Coronary artery (tissue), 2 donors: ENCODE data around the gene CRABP2.
A peak's percentile ranks its signal among the peaks of the same experiment; 100 is the strongest.

Source experiments
- DNase-seq: peaks from one replicate; pipeline ENCODE4 v3.0.0-alpha.2; 2017; ENCODE audit warnings: low spot score
- H3K27ac ChIP-seq, 2 donors: fragments of 200-600 bp; sonication (generic); one replicate each; pipeline ENCODE4 v1.5.1; 2016 to 2019
- H3K4me3 ChIP-seq: fragments of 200-600 bp; sonication (generic); 2 replicates; pipeline ENCODE4 v1.5.1; 2016; ENCODE audit warnings: mild to moderate bottlenecking, moderate library complexity
- CTCF ChIP-seq: fragments of 200-600 bp; sonication (generic); IDR thresholded peaks from one replicate; pipeline ENCODE4 v1.5.1; 2019; ENCODE audit warnings: antibody characterized with exemption

The CRABP2 gene

GRCh38 chr1:156671804-156672203 lies 33.6 kb downstream of the CRABP2 start:
- Histone ChIP-seq H3K27ac (no peak overlapping the region), H3K4me3 (no peak overlapping the region)
- DNase-seq: no peak
- TF ChIP-seq CTCF: no peak

- TF ChIP-seq CTCF: no peak
- H3K27ac ChIP-seq: peak overlapping the region in 1 of 2 donors; percentile 37
- H3K4me3 ChIP-seq: no peak overlapping the region
- no peak for DNase-seq
Measured at GRCh38 chr1:156670791-156671190, 34.6 kb downstream of the CRABP2 start.

- H3K4me3 ChIP-seq: no peak overlapping the region
- no peak for DNase-seq
- TF ChIP-seq CTCF: no peak
- peak overlapping the region in 1 of 2 donors; percentile 37 for H3K27ac ChIP-seq
Measured at GRCh38 chr1:156670359-156670758, 35.0 kb downstream of the CRABP2 start.

GRCh38 chr1:156669794-156670193 lies 35.6 kb downstream of the CRABP2 start:
- Histone ChIP-seq H3K27ac (peak overlapping the region in 1 of 2 donors; percentile 87), H3K4me3 (no peak overlapping the region)
- no peak for TF ChIP-seq CTCF
- no peak for DNase-seq

- no peak for TF ChIP-seq CTCF
- no peak for DNase-seq
- Histone ChIP-seq H3K27ac (peak overlapping the region in 1 of 2 donors; percentile 87), H3K4me3 (no peak overlapping the region)
Measured at GRCh38 chr1:156668801-156669637, 36.4 kb downstream of the CRABP2 start.

- no peak for TF ChIP-seq CTCF
- DNase-seq: no peak
- Histone ChIP-seq H3K4me3 (no peak overlapping the region), H3K27ac (peak overlapping the region; percentile 63 to 87)
Measured at GRCh38 chr1:156667968-156668709, 37.2 kb downstream of the CRABP2 start.

GRCh38 chr1:156667610-156667967 lies 37.8 kb downstream of the CRABP2 start:
- DNase-seq: no peak
- peak overlapping the region; percentile 63 to 87 for H3K27ac ChIP-seq
- no peak for TF ChIP-seq CTCF

More at GRCh38 chr1:156667610-156667967, 37.8 kb downstream of the CRABP2 start:
- no peak overlapping the region for H3K4me3 ChIP-seq
